ENCODE measurements around the gene UVSSA.
A peak's percentile ranks its signal among the peaks of the same experiment; 100 is the strongest.
"Not testable (repeated sequence)": the region's sequence is repeated elsewhere in the genome, so short reads cannot be mapped to it uniquely, and the experiment has no call there.

The UVSSA gene

GRCh38 chr4:1385373-1386340, 38.6 kb downstream of the UVSSA start:
- no peaks in the 10 kb centered on the region for H3K4me1 Mint-ChIP-seq
- peak; percentile 1 for DNase-seq
- H3K9me3 Mint-ChIP-seq: peaks cover 14% of the 10 kb centered on the region
- H3K4me3 Mint-ChIP-seq: no peak overlapping the region
- H3K27me3 Mint-ChIP-seq (ENCODE audit: low read depth, poor library complexity): no peaks in the 10 kb centered on the region
- H3K36me3 Mint-ChIP-seq (ENCODE audit: low read depth): peaks cover 9% of the 10 kb centered on the region
- TF ChIP-seq CTCF (IDR thresholded peaks at IDR 0.05): no peak
- no peak overlapping the region for H3K27ac Mint-ChIP-seq

- not testable (repeated sequence) for H3K4me1 Mint-ChIP-seq; H3K4me3 Mint-ChIP-seq; H3K27ac Mint-ChIP-seq; H3K36me3 Mint-ChIP-seq (ENCODE audit: low read depth); DNase-seq; H3K27me3 Mint-ChIP-seq (ENCODE audit: low read depth, poor library complexity)
- peaks cover 28% of the 10 kb centered on the region for H3K9me3 Mint-ChIP-seq
Observed at GRCh38 chr4:1393363-1393762, 46.4 kb downstream of the UVSSA start.

GRCh38 chr4:1393866-1394265, 46.9 kb downstream of the UVSSA start:
- Mint-ChIP-seq H3K4me3 (no peak overlapping the region), H3K36me3 (ENCODE audit: low read depth) (peaks cover 7% of the 10 kb centered on the region), H3K27me3 (ENCODE audit: low read depth, poor library complexity) (peaks cover 5% of the 10 kb centered on the region), H3K9me3 (peaks cover 28% of the 10 kb centered on the region), H3K27ac (no peak overlapping the region), H3K4me1 (no peaks in the 10 kb centered on the region)
- TF ChIP-seq CTCF (IDR thresholded peaks at IDR 0.05): no peak
- DNase-seq: peak; percentile 1

GRCh38 chr4:1394554-1395388, 47.8 kb downstream of the UVSSA start:
- H3K27ac Mint-ChIP-seq; H3K4me3 Mint-ChIP-seq; H3K4me1 Mint-ChIP-seq; H3K36me3 Mint-ChIP-seq (ENCODE audit: low read depth); DNase-seq: not testable (repeated sequence)
- Mint-ChIP-seq H3K27me3 (ENCODE audit: low read depth, poor library complexity) (peaks cover 12% of the 10 kb centered on the region), H3K9me3 (peaks cover 33% of the 10 kb centered on the region)

GRCh38 chr4:1395389-1395820, 48.4 kb downstream of the UVSSA start:
- not testable (repeated sequence) for H3K4me1 Mint-ChIP-seq; H3K36me3 Mint-ChIP-seq (ENCODE audit: low read depth); DNase-seq; H3K27ac Mint-ChIP-seq
- peak overlapping the region; percentile 42 for H3K4me3 Mint-ChIP-seq
- H3K27me3 Mint-ChIP-seq (ENCODE audit: low read depth, poor library complexity): peaks cover 19% of the 10 kb centered on the region
- H3K9me3 Mint-ChIP-seq: peaks cover 37% of the 10 kb centered on the region

GRCh38 chr4:1395941-1396805, 49.2 kb downstream of the UVSSA start:
- H3K36me3 Mint-ChIP-seq (ENCODE audit: low read depth): peaks cover 7% of the 10 kb centered on the region
- H3K4me1 Mint-ChIP-seq: no peaks in the 10 kb centered on the region
- TF ChIP-seq CTCF (IDR thresholded peaks at IDR 0.05): no peak
- peaks cover 26% of the 10 kb centered on the region for H3K27me3 Mint-ChIP-seq (ENCODE audit: low read depth, poor library complexity)
- peak; percentile 1 for DNase-seq
- H3K4me3 Mint-ChIP-seq: no peak overlapping the region
- no peak overlapping the region for H3K27ac Mint-ChIP-seq
- peaks cover 37% of the 10 kb centered on the region for H3K9me3 Mint-ChIP-seq
